A549 (cell line): Measurements from ENCODE around the gene STMN3. TPM values are rescaled to one million over a fixed set of nuclear protein-coding genes. Genes with fewer than 3 reads are reported as not detected.

Experiments used
- ATAC-seq, 2 experiments: fragments of 200-7000 bp in 1 of 2; fragments of >200 bp in 1 of 2; cut with Nextera tagmentation in 1 of 2; cut with Tn5 transposase in 1 of 2; 3 replicates each; pipeline versions ENCODE4 v1.8.0 to v1.9.1; 2018 to 2020; ENCODE audit warnings: mild to moderate bottlenecking in 1 of 2, moderate library complexity in 1 of 2
- CTCF ChIA-PET: fragments of 300-600 bp; sonication (Branson Sonifier 250); formaldehyde crosslinking; extraction: SDS; loops from one replicate; lab custom pipeline; 2021; ENCODE audit warnings: antibody characterized with exemption, inconsistent platforms; lab: Yijun Ruan, JAX
- POLR2A ChIA-PET: fragments of 350-600 bp; formaldehyde crosslinking; extraction: SDS; loops from one replicate; lab custom pipeline; 2021; ENCODE audit warnings: antibody characterized with exemption, inconsistent platforms; lab: Yijun Ruan, JAX
- DNase-seq, 2 experiments: peaks; one replicate each; pipeline versions ENCODE4 v3.0.0 to v3.0.0-alpha.2; 2011 to 2016; ENCODE audit warnings: low read depth in 1 of 2, low spot score in 1 of 2
- FAIRE-seq: peaks from 2 replicates; lab custom pipeline; 2011; peaks lifted over from hg19 to GRCh38; lab: Jason Lieb, UNC
- H3K27ac ChIP-seq, 2 experiments: fragments of >200 bp; sonication (Bioruptor Twin); formaldehyde crosslinking; 3 replicates each; pipeline ENCODE4 v1.5.1; 2016 to 2017
- H3K4me1 ChIP-seq: fragments of >200 bp; sonication (Bioruptor Twin); formaldehyde crosslinking; 3 replicates; pipeline ENCODE4 v1.6.1; 2016
- H3K4me2 ChIP-seq: fragments of >200 bp; sonication (Bioruptor Twin); formaldehyde crosslinking; 3 replicates; pipeline ENCODE4 v1.6.1; 2016
- H3K4me3 ChIP-seq: fragments of >200 bp; sonication (Bioruptor Twin); formaldehyde crosslinking; 3 replicates; pipeline ENCODE4 v1.5.1; 2016
- H3K9me3 ChIP-seq: fragments of >200 bp; sonication (Bioruptor Twin); formaldehyde crosslinking; 3 replicates; pipeline ENCODE4 v1.6.1; 2016
- BCL3 ChIP-seq: fragments of >200 bp; sonication (Bioruptor Twin); formaldehyde crosslinking; IDR thresholded peaks from 3 replicates; pipeline ENCODE4 v1.6.1; 2016
- CHD4 ChIP-seq: fragments of 200-600 bp; sonication (generic); IDR thresholded peaks from 2 replicates; pipeline ENCODE4 v1.6.1; 2016; ENCODE audit warnings: antibody characterized with exemption, mild to moderate bottlenecking, borderline replicate concordance
- EHF ChIP-seq: fragments of 250-450 bp; sonication (Bioruptor Pico); IDR thresholded peaks from 2 replicates; pipeline ENCODE4 v1.5.0; 2020; ENCODE audit warnings: mild to moderate bottlenecking
- EHMT2 ChIP-seq: fragments of 200-600 bp; sonication (generic); IDR thresholded peaks from 2 replicates; pipeline ENCODE4 v1.6.1; 2016; ENCODE audit warnings: antibody characterized with exemption, low read depth, mild to moderate bottlenecking, moderate library complexity
- ESRRA ChIP-seq: fragments of 150-350 bp; IDR thresholded peaks from 2 replicates; pipeline ENCODE4 v1.6.1; 2014; ENCODE audit warnings: mild to moderate bottlenecking, low read length, borderline replicate concordance
- FOSL2 ChIP-seq, 2 experiments: fragments of 450-650 bp in 1 of 2; fragments of >200 bp in 1 of 2; sonication (Bioruptor Twin) in 1 of 2; formaldehyde crosslinking; IDR thresholded peaks; 2 replicates each; pipeline versions ENCODE4 v1.5.0 to v1.6.1; 2016 to 2020; ENCODE audit warnings: mild to moderate bottlenecking in 1 of 2, moderate library complexity in 1 of 2
- FOXS1 ChIP-seq: fragments of 250-450 bp; sonication (Bioruptor Pico); IDR thresholded peaks from 2 replicates; pipeline ENCODE4 v1.5.0; 2020; ENCODE audit warnings: mild to moderate bottlenecking, moderate library complexity
- GATA3 ChIP-seq: IDR thresholded peaks from 2 replicates; pipeline ENCODE4 v1.6.1; 2012; ENCODE audit warnings: borderline replicate concordance
- HDAC2 ChIP-seq: fragments of 200-600 bp; sonication (generic); IDR thresholded peaks from 2 replicates; pipeline ENCODE4 v1.6.1; 2016
- HEYL ChIP-seq: fragments of 250-450 bp; sonication (Bioruptor Pico); IDR thresholded peaks from 2 replicates; pipeline ENCODE4 v1.8.0; 2021; ENCODE audit warnings: mild to moderate bottlenecking, moderate library complexity
- HOXA7 ChIP-seq: fragments of 250-450 bp; sonication (Bioruptor Pico); IDR thresholded peaks from 2 replicates; pipeline ENCODE4 v1.5.0; 2020; ENCODE audit warnings: mild to moderate bottlenecking, moderate library complexity
- HOXB13 ChIP-seq: fragments of 250-450 bp; sonication (Bioruptor Pico); IDR thresholded peaks from 2 replicates; pipeline ENCODE4 v1.5.0; 2020; ENCODE audit warnings: low read depth, mild to moderate bottlenecking, moderate library complexity
- JUN ChIP-seq, 2 experiments: fragments of >200 bp; sonication (Bioruptor Twin); formaldehyde crosslinking; IDR thresholded peaks; 2 replicates in 1 of 2; 3 replicates in 1 of 2; pipeline ENCODE4 v1.6.1; 2016 to 2017
- KDM1A ChIP-seq: fragments of 200-600 bp; sonication (generic); IDR thresholded peaks from 2 replicates; pipeline ENCODE4 v1.6.1; 2016; ENCODE audit warnings: low read depth, mild to moderate bottlenecking
- NFE2L2 ChIP-seq: fragments of 150-350 bp; conservative IDR thresholded peaks from 2 replicates; pipeline ENCODE4 v1.6.1; 2014; ENCODE audit warnings: low read length
- NR3C1 ChIP-seq: fragments of >200 bp; sonication (Bioruptor Twin); formaldehyde crosslinking; IDR thresholded peaks from 3 replicates; pipeline ENCODE4 v1.6.1; 2017
- POLR2A ChIP-seq: IDR thresholded peaks from 2 replicates; pipeline ENCODE4 v1.6.1; 2012; ENCODE audit warnings: mild to moderate bottlenecking, low read length
- RAD21 ChIP-seq, 2 experiments: fragments of >200 bp in 1 of 2; sonication (Bioruptor Twin) in 1 of 2; formaldehyde crosslinking in 1 of 2; IDR thresholded peaks in 1 of 2; conservative IDR thresholded peaks in 1 of 2; 2 replicates in 1 of 2; 3 replicates in 1 of 2; pipeline ENCODE4 v1.6.1; 2012 to 2018; ENCODE audit warnings: inconsistent platforms in 1 of 2
- RARB ChIP-seq: fragments of 250-450 bp; sonication (Bioruptor Pico); IDR thresholded peaks from 2 replicates; pipeline ENCODE4 v1.8.0; 2021; ENCODE audit warnings: mild to moderate bottlenecking, moderate library complexity
- RCOR1 ChIP-seq: fragments of 150-350 bp; IDR thresholded peaks from 2 replicates; pipeline ENCODE4 v1.6.1; 2014; ENCODE audit warnings: antibody characterized with exemption, low read length, low read depth
- RNF2 ChIP-seq: fragments of 200-600 bp; sonication (generic); IDR thresholded peaks from 2 replicates; pipeline ENCODE4 v1.6.1; 2016; ENCODE audit warnings: low read depth, mild to moderate bottlenecking, antibody characterized with exemption, moderate library complexity, borderline replicate concordance
- TFCP2L1 ChIP-seq: fragments of 250-450 bp; sonication (Bioruptor Pico); IDR thresholded peaks from 2 replicates; pipeline ENCODE4 v1.5.0; 2021; ENCODE audit warnings: mild to moderate bottlenecking
- ZC3H11A ChIP-seq: fragments of 450-650 bp; IDR thresholded peaks from 2 replicates; pipeline ENCODE4 v1.6.1; 2014; ENCODE audit warnings: antibody characterized with exemption, mild to moderate bottlenecking
- ZFP36 ChIP-seq: fragments of 450-650 bp; IDR thresholded peaks from 2 replicates; pipeline ENCODE4 v1.6.1; 2014; ENCODE audit warnings: borderline replicate concordance; ENCODE audit not compliant: partially characterized antibody
- WGBS: methylation state at CpG from one replicate; pipeline ENCODE4 v1.1.6; 2017; ENCODE audit errors: missing lambda C conversion rate; 5-methylcytosine and 5-hydroxymethylcytosine counted together
- polyA plus RNA-seq, 4 experiments: library from polyadenylated mRNA; depleted of rRNA in 3 of 4; stranded (reverse); fragments of >200 nt; fragmentation: RNase III in 1 of 4; extraction: RNeasy Plus Mini Kit Qiagen cat#74134 plus additional on column Dnase treatment in 1 of 4; gene quantifications; 2 replicates in 3 of 4; 3 replicates in 1 of 4; pipeline ENCODE4 v1.2.3, GENCODE V29; 2011 to 2017
- TF ChIP-seq, protein P1 (sequence below): IDR thresholded peaks from 2 replicates; pipeline ENCODE4 v1.6.1; 2012

Gene STMN3
- polyA plus RNA-seq, 2 of the 4 experiments (the other 2 are of a cell fraction), result 2.8 to 3.2 TPM

DNA sequence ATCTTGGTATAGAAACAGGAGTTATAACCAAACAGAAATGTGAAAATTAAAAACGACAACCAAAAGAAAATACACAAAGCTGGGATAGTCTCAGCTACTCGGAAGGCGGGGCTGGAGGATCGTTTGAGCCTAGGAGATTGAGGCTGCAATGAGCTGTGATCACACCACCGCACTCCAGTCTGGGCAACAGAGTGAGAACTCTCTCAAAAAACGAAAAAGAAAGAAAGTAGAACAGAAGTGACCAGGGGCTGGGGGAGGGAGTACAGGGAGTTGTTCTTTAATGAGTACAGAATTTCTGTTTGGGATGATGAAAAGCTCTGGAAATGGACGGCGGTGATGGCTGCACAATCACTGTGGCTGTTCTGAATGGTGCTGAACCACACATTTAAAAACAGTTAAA is 32.2 kb downstream of the STMN3 start:
- Histone ChIP-seq H3K9me3 (no peaks in the 10 kb centered on the region), H3K27ac (no peak overlapping the region), H3K4me1 (peaks cover 4% of the 10 kb centered on the region; the same call in 2 of the 3 replicates), H3K4me2 (no peak overlapping the region), H3K4me3 (no peak overlapping the region)
- no peak for FAIRE-seq
- no peak for DNase-seq
- WGBS, result 80% methylated on average over 8 of the region's 8 CpGs
- ChIA-PET CTCF (interaction anchor here (0.6 to 5.4 kb wide), 3 partner anchors 8 to 83 kb away, joined by 3 to 23 read pairs (median 4); partner anchors contain the start of gene PTK6), POLR2A (interaction anchor here (0.6 to 1.1 kb wide), 3 partner anchors 9 to 360 kb away, joined by 3 to 5 read pairs (median 3); partner anchors contain the start of genes ARFRP1, PRPF6 and ZGPAT)
- TF ChIP-seq EHMT2 (no peak), ZC3H11A (no peak)
- TF ChIP-seq, protein P1, sequence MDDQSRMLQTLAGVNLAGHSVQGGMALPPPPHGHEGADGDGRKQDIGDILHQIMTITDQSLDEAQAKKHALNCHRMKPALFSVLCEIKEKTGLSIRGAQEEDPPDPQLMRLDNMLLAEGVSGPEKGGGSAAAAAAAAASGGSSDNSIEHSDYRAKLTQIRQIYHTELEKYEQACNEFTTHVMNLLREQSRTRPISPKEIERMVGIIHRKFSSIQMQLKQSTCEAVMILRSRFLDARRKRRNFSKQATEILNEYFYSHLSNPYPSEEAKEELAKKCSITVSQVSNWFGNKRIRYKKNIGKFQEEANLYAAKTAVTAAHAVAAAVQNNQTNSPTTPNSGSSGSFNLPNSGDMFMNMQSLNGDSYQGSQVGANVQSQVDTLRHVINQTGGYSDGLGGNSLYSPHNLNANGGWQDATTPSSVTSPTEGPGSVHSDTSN, result no peak
- no peak for ATAC-seq

- POLR2A ChIA-PET, result no interaction called here
- H3K4me1 ChIP-seq, result no peaks in the 10 kb centered on the region
- FAIRE-seq (no peak), DNase-seq (no peak), ATAC-seq (no peak)
- H3K9me3 ChIP-seq, result no peaks in the 10 kb centered on the region
- H3K4me3 ChIP-seq, result no peak overlapping the region
- CTCF ChIA-PET, result interaction anchor here (0.7 to 5.1 kb wide), 2 partner anchors 19 to 81 kb away, joined by 4 to 22 read pairs; partner anchors contain the start of gene PTK6
- WGBS, result 87% methylated on average over 13 of the region's 13 CpGs
- TF ChIP-seq EHF (CRISPR knock-in tag) (no peak), JUN (IDR thresholded peaks at IDR 0.05) (no peak), POLR2A (no peak), HEYL (CRISPR knock-in tag) (no peak), GATA3 (no peak), RCOR1 (no peak), FOXS1 (CRISPR knock-in tag) (no peak), BCL3 (no peak), NFE2L2 (no peak), CHD4 (no peak), NR3C1 (no peak), RAD21 (conservative IDR thresholded peaks at IDR 0.05 in 1 of 2, IDR thresholded peaks at IDR 0.05 in 1 of 2) (no peak), KDM1A (no peak), ZFP36 (no peak)
- TF ChIP-seq, protein P1, result no peak
- H3K4me2 ChIP-seq, result no peak overlapping the region
- no peak overlapping the region for H3K27ac ChIP-seq
Measured at GRCh38 chr20:63619505-63619904, 33.7 kb downstream of the STMN3 start.

DNA sequence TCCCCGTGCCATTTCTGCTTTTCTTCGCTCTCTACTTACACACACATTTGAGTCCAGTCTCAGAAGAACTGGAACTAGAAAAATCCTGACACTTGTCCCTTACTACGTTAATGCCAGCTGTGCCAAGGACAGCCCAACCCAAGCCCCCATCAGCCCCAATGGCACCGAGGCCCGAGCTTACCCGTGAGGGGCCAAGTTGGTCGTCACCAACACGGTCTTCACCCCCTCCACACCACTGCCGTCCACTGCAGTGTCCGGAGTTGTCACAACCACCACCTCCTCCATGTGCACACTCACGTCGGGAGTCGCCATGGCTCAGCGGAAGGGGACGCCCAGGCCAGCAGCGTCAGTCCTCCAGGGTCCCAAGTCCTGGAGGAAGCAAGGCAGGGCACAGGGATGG is 34.1 kb downstream of the STMN3 start:
- H3K4me1 ChIP-seq, result no peaks in the 10 kb centered on the region
- TF ChIP-seq HOXB13 (CRISPR knock-in tag) (no peak), ESRRA (no peak), HDAC2 (no peak), FOSL2 (IDR thresholded peaks at IDR 0.05) (no peak), FOSL2 (CRISPR knock-in tag; IDR thresholded peaks at IDR 0.05) (no peak), RAD21 (conservative IDR thresholded peaks at IDR 0.05 in 1 of 2, IDR thresholded peaks at IDR 0.05 in 1 of 2) (no peak), POLR2A (no peak), RNF2 (no peak), TFCP2L1 (no peak), RARB (CRISPR knock-in tag) (no peak), HOXA7 (CRISPR knock-in tag) (no peak)
- TF ChIP-seq, protein P1, result no peak
- H3K4me2 ChIP-seq, result no peak overlapping the region
- ChIA-PET POLR2A (no interaction called here), CTCF (interaction anchor here (0.7 to 5.1 kb wide), 2 partner anchors 19 to 80 kb away, joined by 4 to 22 read pairs; partner anchors contain the start of gene PTK6)
- no peak overlapping the region for H3K4me3 ChIP-seq
- 88% methylated on average over 15 of the region's 16 CpGs for WGBS
- no peaks in the 10 kb centered on the region for H3K9me3 ChIP-seq
- ATAC-seq (no peak), FAIRE-seq (no peak), DNase-seq (no peak)
- H3K27ac ChIP-seq, result no peak overlapping the region
